Uterus (tissue), 2 donors: ENCODE results near the gene RAB15.

Experiments used
- POLR2A ChIP-seq, 2 donors: fragments of 450-650 bp; IDR thresholded peaks; one replicate each; pipeline ENCODE4 v1.6.1; 2016; ENCODE audit warnings: antibody characterized with exemption in 2 of 2, mild to moderate bottlenecking in 1 of 2, moderate library complexity in 1 of 2
- TF ChIP-seq, protein P1 (sequence below), 4 experiments: fragments of 200-600 bp in 2 of 4; fragments of 450-650 bp in 2 of 4; sonication (generic) in 2 of 4; IDR thresholded peaks; one replicate each; pipeline ENCODE4 v1.5.1; 2016 to 2019; ENCODE audit warnings: antibody characterized with exemption in 4 of 4, mild to moderate bottlenecking in 2 of 4, moderate library complexity in 1 of 4

DNA sequence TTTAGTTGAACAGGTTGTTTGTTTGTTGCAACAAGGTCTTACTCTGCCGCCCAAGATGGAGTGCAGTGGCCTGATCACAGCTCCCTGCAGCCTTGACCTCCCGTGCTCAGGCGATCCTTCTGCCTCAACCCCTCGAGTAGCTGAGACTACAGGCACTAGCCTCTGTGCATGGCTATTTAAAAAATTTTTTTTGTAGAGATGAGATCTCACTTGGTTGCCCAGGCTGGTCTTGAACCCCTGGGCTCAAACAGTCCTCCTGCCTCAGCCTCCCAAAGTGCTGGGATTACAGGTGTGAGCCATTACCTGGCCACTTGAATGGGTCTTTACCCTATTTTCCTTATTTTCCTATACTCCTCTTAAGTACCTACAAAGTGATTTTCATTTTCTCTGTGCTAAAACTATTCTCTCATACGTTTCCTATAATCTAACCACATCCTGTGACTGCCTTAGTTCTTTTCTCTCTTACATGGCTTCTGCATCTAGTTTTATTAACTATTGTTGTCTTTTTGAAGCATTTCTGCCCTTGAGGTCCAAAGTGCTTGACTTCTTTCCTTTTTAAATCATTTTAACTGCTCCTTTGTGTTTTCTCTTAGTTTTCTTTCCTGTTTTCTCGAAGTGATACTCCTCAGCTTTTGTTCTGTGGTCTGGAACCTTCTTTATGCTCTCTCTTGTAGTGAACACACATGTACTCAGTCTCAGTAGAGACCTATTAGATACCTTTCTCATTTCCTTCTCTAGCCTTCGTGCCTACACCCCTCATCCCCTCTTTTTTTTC is 43.7 kb downstream of the RAB15 start:
- TF ChIP-seq, protein P1, sequence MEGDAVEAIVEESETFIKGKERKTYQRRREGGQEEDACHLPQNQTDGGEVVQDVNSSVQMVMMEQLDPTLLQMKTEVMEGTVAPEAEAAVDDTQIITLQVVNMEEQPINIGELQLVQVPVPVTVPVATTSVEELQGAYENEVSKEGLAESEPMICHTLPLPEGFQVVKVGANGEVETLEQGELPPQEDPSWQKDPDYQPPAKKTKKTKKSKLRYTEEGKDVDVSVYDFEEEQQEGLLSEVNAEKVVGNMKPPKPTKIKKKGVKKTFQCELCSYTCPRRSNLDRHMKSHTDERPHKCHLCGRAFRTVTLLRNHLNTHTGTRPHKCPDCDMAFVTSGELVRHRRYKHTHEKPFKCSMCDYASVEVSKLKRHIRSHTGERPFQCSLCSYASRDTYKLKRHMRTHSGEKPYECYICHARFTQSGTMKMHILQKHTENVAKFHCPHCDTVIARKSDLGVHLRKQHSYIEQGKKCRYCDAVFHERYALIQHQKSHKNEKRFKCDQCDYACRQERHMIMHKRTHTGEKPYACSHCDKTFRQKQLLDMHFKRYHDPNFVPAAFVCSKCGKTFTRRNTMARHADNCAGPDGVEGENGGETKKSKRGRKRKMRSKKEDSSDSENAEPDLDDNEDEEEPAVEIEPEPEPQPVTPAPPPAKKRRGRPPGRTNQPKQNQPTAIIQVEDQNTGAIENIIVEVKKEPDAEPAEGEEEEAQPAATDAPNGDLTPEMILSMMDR (IDR thresholded peaks at IDR 0.05) = no peak
- TF ChIP-seq POLR2A (IDR thresholded peaks at IDR 0.05) = no peak
